ENCODE data around the gene HBZ.
"Not testable (repeated sequence)": the region's sequence is repeated elsewhere in the genome, so short reads cannot be mapped to it uniquely, and the experiment has no call there.

HBZ gene

GRCh38 chr16:179211-180092, 27.0 kb downstream of the HBZ start:
- DNase-seq (ENCODE audit: low spot score), result no peak

- no peak for DNase-seq (ENCODE audit: low spot score)
These were observed 27.7 kb downstream of the HBZ start, which contains the start of gene HBQ1 for GRCh38 chr16:180101-180675. Gene HBQ1 (plus strand): TSS chr16:180459. CDS start chr16:180487, 28 bp downstream.

DNA sequence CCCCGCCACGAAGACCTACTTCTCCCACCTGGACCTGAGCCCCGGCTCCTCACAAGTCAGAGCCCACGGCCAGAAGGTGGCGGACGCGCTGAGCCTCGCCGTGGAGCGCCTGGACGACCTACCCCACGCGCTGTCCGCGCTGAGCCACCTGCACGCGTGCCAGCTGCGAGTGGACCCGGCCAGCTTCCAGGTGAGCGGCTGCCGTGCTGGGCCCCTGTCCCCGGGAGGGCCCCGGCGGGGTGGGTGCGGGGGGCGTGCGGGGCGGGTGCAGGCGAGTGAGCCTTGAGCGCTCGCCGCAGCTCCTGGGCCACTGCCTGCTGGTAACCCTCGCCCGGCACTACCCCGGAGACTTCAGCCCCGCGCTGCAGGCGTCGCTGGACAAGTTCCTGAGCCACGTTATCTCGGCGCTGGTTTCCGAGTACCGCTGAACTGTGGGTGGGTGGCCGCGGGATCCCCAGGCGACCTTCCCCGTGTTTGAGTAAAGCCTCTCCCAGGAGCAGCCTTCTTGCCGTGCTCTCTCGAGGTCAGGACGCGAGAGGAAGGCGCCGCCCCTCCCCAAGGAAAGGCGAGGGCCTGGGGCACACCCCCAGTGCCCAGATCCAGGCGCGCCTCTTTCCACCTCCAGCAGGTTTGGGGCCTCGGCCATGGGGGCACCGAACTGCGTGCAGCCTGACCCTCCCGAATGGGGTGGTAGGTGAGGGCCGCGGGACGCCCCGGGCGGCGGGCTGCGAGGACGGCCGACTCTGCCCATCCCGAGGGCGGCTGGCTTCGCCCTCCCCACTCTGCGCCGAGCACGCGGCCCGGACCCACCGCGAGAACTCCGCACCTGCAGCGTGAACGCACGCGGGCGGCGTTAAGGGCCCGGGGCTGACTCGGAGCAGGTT, 28.5 kb downstream of the HBZ start:
- peak; percentile 84 for DNase-seq (ENCODE audit: low spot score)

DNA sequence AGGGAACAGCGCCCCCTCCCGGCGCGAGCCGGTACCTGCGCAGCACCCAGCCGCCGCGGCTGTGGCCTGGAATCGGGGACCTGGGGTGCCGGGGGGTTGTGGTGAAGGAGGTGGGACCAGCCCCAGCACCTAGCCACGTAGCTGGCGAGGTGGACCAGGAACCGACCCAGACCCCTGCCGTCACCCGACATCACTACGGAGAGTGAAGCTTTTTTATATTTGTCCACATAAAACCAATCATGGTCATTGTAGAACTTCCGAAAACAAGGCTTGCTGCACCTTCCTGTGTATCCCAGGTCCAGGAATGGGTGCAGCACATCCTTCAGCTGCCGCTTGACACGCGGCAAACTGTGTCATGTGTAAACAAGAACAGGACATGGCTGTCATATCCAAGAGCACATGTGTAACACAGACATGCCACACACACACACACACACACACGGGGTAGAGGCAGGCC, 29.1 kb downstream of the HBZ start:
- DNase-seq (ENCODE audit: low spot score), result no peak

DNA sequence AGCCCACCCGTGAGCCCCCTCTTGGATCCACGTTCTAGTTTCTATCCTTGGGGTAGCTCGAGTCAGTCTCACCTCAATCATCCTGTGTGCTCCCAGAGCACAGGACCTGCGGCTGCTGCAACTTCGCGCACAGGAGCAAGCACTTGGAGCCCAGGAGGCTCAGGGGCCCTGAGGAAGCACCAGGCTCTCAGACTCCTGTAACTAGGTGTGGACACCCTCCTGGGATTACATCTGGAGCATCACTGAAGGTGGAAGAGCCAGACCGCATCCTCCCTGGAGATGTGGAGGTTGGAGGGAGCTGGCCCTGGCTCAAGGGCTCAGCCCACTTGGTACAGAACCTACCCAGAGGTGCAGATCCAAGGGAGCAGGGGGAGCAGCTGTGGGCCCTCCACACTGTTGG, 30.6 kb downstream of the HBZ start:
- no peak for DNase-seq (ENCODE audit: low spot score)

- no peak for DNase-seq (ENCODE audit: low spot score)
These were observed 32.8 kb downstream of the HBZ start for GRCh38 chr16:185213-185612.

DNA sequence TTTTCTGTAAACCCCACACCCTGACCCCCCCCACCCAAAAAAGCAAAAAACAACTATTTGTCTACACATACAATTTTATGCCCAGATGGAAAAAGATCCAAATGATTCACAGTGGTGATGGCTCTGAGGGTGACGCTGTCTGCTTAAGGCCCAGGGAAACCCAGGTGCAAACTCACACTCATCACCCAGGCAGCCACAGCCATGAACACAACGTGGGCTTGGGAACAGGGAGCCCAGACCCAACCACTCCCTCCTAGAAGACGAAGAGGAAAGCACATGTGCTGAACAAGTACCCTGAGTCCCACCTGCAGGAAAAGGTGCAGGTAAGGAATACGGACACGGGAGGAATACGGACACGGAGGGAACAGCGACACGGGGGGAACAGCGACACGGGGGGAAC, 33.2 kb downstream of the HBZ start:
- no peak for DNase-seq (ENCODE audit: low spot score)

DNA sequence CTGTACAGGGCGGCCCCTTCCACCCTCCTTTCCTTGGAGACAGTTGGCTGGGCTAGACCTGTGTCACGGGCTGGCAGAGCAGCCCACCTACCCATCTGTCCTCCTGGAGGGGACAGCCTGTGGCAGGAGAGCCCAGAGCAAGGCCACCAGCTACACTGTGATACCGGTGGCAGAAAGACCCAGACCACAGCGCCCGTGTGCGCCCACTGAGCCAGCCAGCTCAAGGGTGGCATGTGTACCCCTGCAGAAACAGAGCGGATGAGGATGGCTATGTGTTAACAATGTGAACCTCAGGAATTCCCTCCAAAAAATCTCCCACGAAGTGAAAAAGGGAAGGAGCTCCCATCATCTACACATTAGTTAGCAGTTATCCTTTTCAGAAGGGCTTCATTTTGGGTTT, 34.9 kb downstream of the HBZ start:
- DNase-seq (ENCODE audit: low spot score), result no peak

- DNase-seq (ENCODE audit: low spot score), result peak; percentile 24
These were observed 36.2 kb downstream of the HBZ start for GRCh38 chr16:188674-189073.

DNA sequence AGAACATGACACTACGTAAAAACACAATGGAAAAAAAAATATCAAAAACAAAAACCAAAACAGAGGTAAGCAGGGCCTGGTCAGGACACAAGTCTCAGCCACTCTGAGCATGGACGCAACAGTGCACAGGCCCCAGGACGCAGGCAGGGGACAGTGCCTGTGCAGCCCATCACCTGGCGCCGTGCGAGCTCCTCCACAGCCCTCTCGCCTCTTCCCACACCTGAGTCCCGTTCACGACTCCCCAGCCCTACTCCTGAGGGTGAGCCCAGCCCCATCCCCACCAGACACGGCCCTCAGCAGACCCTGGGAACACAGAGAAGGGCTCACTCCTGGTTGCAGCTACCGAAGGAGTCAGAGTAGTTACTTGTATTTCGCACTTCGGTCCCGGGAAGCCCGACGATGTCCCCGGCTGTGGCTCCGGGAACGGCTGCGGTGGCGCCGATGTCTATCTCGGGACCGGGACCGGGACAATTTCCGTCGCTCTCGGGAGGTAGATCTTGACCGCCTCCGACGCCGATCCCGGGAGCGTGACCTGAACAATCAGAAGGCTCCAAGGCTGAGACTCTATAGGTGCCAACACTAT, 37.3 kb downstream of the HBZ start:
- DNase-seq (ENCODE audit: low spot score), result no peak

- no peak for DNase-seq (ENCODE audit: low spot score)
These were observed 39.4 kb downstream of the HBZ start for GRCh38 chr16:191831-192230.

GRCh38 chr16:192686-193085, 40.2 kb downstream of the HBZ start:
- no peak for DNase-seq (ENCODE audit: low spot score)

- no peak for DNase-seq (ENCODE audit: low spot score)
These were observed 41.0 kb downstream of the HBZ start for GRCh38 chr16:193441-193840.

- no peak for DNase-seq (ENCODE audit: low spot score)
These were observed 42.1 kb downstream of the HBZ start for GRCh38 chr16:194516-194915.

DNA sequence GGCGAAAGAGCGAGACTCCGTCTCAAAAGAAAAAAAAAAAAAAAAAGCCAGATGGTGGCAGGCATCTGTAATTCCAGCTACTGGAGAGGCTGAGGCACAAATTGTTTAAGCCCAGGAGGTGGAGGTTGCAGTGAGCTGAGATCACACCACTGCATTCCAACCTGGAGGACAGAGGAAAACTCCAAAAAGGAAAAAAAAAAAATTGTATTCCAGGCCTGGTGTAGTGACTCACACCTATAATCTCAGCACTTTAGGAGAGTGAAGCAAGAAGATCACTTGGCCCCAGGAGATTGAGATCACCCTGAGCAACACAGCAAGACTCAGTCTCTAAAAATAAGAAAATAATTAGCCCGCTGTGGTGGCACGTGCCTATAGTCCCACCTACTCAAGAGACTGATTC, 47.9 kb downstream of the HBZ start:
- no peak for DNase-seq (ENCODE audit: low spot score)

DNA sequence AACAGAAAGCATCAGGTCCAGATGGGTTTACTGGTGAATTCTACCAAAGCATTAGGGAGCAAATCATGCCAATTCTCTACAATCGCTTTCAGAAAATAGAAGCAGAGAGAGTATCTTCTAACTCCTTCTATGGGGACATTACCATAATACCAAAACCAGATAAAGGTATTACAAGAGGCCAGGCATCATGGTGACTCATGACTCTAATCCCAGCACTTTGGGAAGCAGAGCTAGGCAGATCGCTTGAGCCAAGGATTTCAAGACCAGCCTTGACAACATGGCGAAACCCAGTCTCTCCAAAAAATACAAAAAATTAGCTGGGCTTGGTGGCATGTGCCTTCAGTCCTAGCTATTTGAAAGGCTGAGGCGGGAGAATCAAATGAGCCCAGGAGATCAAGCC, 50.8 kb downstream of the HBZ start:
- DNase-seq (ENCODE audit: low spot score), result no peak

GRCh38 chr16:204046-204445, 51.6 kb downstream of the HBZ start:
- not testable (repeated sequence) for DNase-seq (ENCODE audit: low spot score)

Measured in activated CD4-positive, alpha-beta T cell treated with anti-CD3 and anti-CD28 coated beads, Interleukin-2, Interleukin-4, amounts not matched to agents 100 ng/mL and 50 ng/mL, durations not matched to agents 16 hours and 8 hours (primary cell).